ENCODE data around the gene SCT. TPM values are rescaled to one million over a fixed set of nuclear protein-coding genes. Genes with fewer than 3 reads are reported as not detected.
A peak's percentile ranks its signal among the peaks of the same experiment; 100 is the strongest.

SCT gene
- total RNA-seq, 2 donors from 2014 or later: not detected

- H3K4me1 ChIP-seq (replicated peaks): no peaks in the 10 kb centered on the region
- TF ChIP-seq POLR2AphosphoS5 (IDR thresholded peaks at IDR 0.05) (no peak), POLR2A (IDR thresholded peaks at IDR 0.05) (no peak), CTCF (IDR thresholded peaks at IDR 0.05) (no peak)
- DNase-seq (ENCODE audit: low spot score): no peak
- H3K27ac ChIP-seq: peak overlapping the region; percentile 73 to 79
- H3K27me3 ChIP-seq (replicated peaks; ENCODE audit: insufficient read depth): no peaks in the 10 kb centered on the region
- intact Hi-C loops (cut with DNase I): loop anchor here (10.0 kb wide), 1 partner anchor 120 kb away; no protein-coding TSS in a partner anchor
- H3K36me3 ChIP-seq: no peaks in the 10 kb centered on the region
- H3K4me3 ChIP-seq: no peak overlapping the region
- WGBS: 28% methylated on average over 13 of the region's 15 CpGs
- no peaks in the 10 kb centered on the region for H3K9me3 ChIP-seq
Measured at GRCh38 chr11:665062-665703, 38.2 kb upstream of the SCT start.

GRCh38 chr11:662689-663274, 35.8 kb upstream of the SCT start:
- H3K9me3 ChIP-seq: no peaks in the 10 kb centered on the region
- WGBS: 55% methylated on average over 15 of the region's 15 CpGs
- peak; percentile 33 to 82 (median 74) for TF ChIP-seq CTCF (IDR thresholded peaks at IDR 0.05)
- TF ChIP-seq POLR2AphosphoS5 (IDR thresholded peaks at IDR 0.05): no peak
- H3K4me1 ChIP-seq (replicated peaks): no peaks in the 10 kb centered on the region
- H3K27ac ChIP-seq: no peak overlapping the region
- intact Hi-C loops (cut with DNase I): loop anchor here (2.0 to 10.0 kb wide), 2 partner anchors 62 to 122 kb away; no protein-coding TSS in a partner anchor
- no peak overlapping the region for H3K4me3 ChIP-seq
- H3K27me3 ChIP-seq (replicated peaks; ENCODE audit: insufficient read depth): no peaks in the 10 kb centered on the region
- H3K36me3 ChIP-seq: no peaks in the 10 kb centered on the region
- DNase-seq (ENCODE audit: low spot score): no peak

GRCh38 chr11:660681-661444, 33.9 kb upstream of the SCT start:
- H3K27ac ChIP-seq: no peak overlapping the region
- intact Hi-C loops (cut with DNase I): loop anchor here (10.0 kb wide), 1 partner anchor 124 kb away; no protein-coding TSS in a partner anchor
- no peaks in the 10 kb centered on the region for H3K9me3 ChIP-seq
- WGBS: 91% methylated on average over 19 of the region's 19 CpGs
- H3K4me3 ChIP-seq: no peak overlapping the region
- TF ChIP-seq CTCF (IDR thresholded peaks at IDR 0.05): no peak
- no peak for TF ChIP-seq POLR2A (IDR thresholded peaks at IDR 0.05)
- no peak for TF ChIP-seq POLR2AphosphoS5 (IDR thresholded peaks at IDR 0.05)
- no peaks in the 10 kb centered on the region for H3K36me3 ChIP-seq
- no peaks in the 10 kb centered on the region for H3K27me3 ChIP-seq (replicated peaks; ENCODE audit: insufficient read depth)
- H3K4me1 ChIP-seq (replicated peaks): no peaks in the 10 kb centered on the region
- DNase-seq (ENCODE audit: low spot score): no peak

GRCh38 chr11:660281-660680, 33.3 kb upstream of the SCT start:
- TF ChIP-seq POLR2A (IDR thresholded peaks at IDR 0.05): no peak
- no peak for TF ChIP-seq CTCF (IDR thresholded peaks at IDR 0.05)
- no peak for TF ChIP-seq POLR2AphosphoS5 (IDR thresholded peaks at IDR 0.05)
- Histone ChIP-seq H3K4me1 (replicated peaks) (no peaks in the 10 kb centered on the region), H3K9me3 (no peaks in the 10 kb centered on the region), H3K4me3 (no peak overlapping the region), H3K27ac (no peak overlapping the region), H3K36me3 (no peaks in the 10 kb centered on the region), H3K27me3 (replicated peaks; ENCODE audit: insufficient read depth) (no peaks in the 10 kb centered on the region)
- 77% methylated on average over 19 of the region's 19 CpGs for WGBS
- intact Hi-C loops (cut with DNase I): loop anchor here (10.0 kb wide), 1 partner anchor 125 kb away; no protein-coding TSS in a partner anchor
- DNase-seq (ENCODE audit: low spot score): no peak
